H1 (cell line): ENCODE data around the gene EGLN2.

Experiments
- ATF2 ChIP-seq: IDR thresholded peaks from 2 replicates; pipeline ENCODE4 v1.6.1; 2012; ENCODE audit warnings: low read length, inconsistent platforms
- CTCF ChIP-seq, 3 experiments: IDR thresholded peaks; 1 replicate in 2 of 3; 2 replicates in 1 of 3; pipeline versions ENCODE4 v1.5.1 to v1.6.1; 2011; ENCODE audit warnings: low read length in 3 of 3, mild to moderate bottlenecking in 3 of 3, inconsistent platforms in 2 of 3, low read depth in 1 of 3, moderate library complexity in 1 of 3; ENCODE audit not compliant: insufficient read depth in 1 of 3; ENCODE audit errors: control extremely low read depth in 1 of 3
- JUND ChIP-seq: IDR thresholded peaks from 2 replicates; pipeline ENCODE4 v1.6.1; 2011; ENCODE audit warnings: mild to moderate bottlenecking, improper control_type of control experiment, low read length
- MAX ChIP-seq: IDR thresholded peaks from 2 replicates; pipeline ENCODE4 v1.6.1; 2012; ENCODE audit warnings: inconsistent platforms
- NRF1 ChIP-seq: IDR thresholded peaks from 2 replicates; pipeline ENCODE4 v1.6.1; 2011; ENCODE audit warnings: mild to moderate bottlenecking, low read depth, low read length, improper control_type of control experiment
- TCF12 ChIP-seq: IDR thresholded peaks from 2 replicates; pipeline ENCODE4 v1.6.1; 2011; ENCODE audit warnings: low read depth, mild to moderate bottlenecking, low read length
- USF2 ChIP-seq: IDR thresholded peaks from 2 replicates; pipeline ENCODE4 v1.6.1; 2011; ENCODE audit warnings: low read length, improper control_type of control experiment
- YY1 ChIP-seq: IDR thresholded peaks from 2 replicates; pipeline ENCODE4 v1.6.1; 2011; ENCODE audit warnings: low read depth, mild to moderate bottlenecking, low read length
- ZNF274 ChIP-seq: IDR thresholded peaks from 2 replicates; pipeline ENCODE4 v1.7.0; 2012; ENCODE audit warnings: low read length, borderline replicate concordance; ENCODE audit errors: extremely low read depth

GRCh38 chr19:40752257-40752781 lies 46.7 kb upstream of the EGLN2 start:
- TF ChIP-seq CTCF (IDR thresholded peaks at IDR 0.05; ENCODE audit: control extremely low read depth in 1 of 3, insufficient read depth in 1 of 3, low read depth in 1 of 3, low read length in 3 of 3) (no peak), USF2 (no peak), TCF12 (no peak), NRF1 (no peak), MAX (no peak), JUND (no peak), ATF2 (no peak), ZNF274 (no peak), YY1 (no peak)
